ENCODE measurements around the gene SHC2. TPM values are rescaled to one million over a fixed set of nuclear protein-coding genes. Genes with fewer than 3 reads are reported as not detected.

The SHC2 gene
- total and polyA plus RNA-seq, 2 of the 13 experiments (the other 11 are each of a cell fraction or from before 2014, with no cell fraction given) = 9.0 to 18.3 TPM

DNA sequence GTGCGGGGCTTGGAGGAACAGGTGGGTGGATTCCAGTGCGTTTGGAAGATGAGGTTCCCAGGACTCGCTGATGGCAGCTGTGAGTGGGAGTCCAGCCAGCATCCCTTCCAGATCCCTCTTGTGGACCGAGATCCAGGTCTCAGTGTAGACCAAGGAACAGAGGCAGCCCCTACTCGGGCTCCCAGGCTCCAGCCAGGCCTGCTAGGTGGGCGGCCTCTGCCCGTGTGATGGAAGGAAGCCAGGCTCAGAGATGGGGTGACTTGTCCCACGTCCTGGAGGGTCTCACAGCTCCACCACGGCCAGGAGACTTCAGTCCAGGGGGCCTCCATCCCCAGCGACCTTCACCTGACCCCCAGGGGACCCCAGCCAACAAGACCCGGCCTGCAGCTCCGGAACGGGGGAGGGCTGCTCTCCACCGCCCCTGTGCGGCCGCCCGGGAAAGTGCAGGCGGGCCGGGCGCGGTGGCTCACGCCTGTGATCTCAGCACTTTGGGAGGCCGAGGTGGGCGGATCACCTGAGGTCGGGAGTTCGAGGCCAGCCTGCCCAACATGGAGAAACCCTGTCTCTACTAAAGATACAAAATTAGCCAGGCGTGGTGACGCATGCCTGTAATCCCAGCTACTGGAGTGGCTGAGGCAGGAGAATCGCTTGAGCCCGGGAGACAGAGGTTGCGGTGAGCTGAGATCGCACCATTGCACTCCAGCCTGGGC lies 34.7 kb upstream of the SHC2 start (continued):
- TF ChIP-seq KAT8 (CRISPR knock-in tag; IDR thresholded peaks at IDR 0.05) (0 out of 2 replicates have a peak, but pooled peaks have one; percentile 37), KDM1A (CRISPR knock-in tag; IDR thresholded peaks at IDR 0.05) (peak; percentile 94), PHF5A (CRISPR knock-in tag; IDR thresholded peaks at IDR 0.05; ENCODE audit: low read depth, unreplicated experiment) (peak; percentile 62), RARA (CRISPR knock-in tag; IDR thresholded peaks at IDR 0.05) (peak; percentile 57), KLF12 (CRISPR knock-in tag; IDR thresholded peaks at IDR 0.05; ENCODE audit: borderline replicate concordance) (no peak), RBM39 (IDR thresholded peaks at IDR 0.05; ENCODE audit: low read depth, low read length, poor library complexity, severe bottlenecking) (peak; percentile 27), ZBTB7B (CRISPR knock-in tag; IDR thresholded peaks at IDR 0.05) (peak; percentile 73; the same call in 1 of the 2 replicates)

DNA sequence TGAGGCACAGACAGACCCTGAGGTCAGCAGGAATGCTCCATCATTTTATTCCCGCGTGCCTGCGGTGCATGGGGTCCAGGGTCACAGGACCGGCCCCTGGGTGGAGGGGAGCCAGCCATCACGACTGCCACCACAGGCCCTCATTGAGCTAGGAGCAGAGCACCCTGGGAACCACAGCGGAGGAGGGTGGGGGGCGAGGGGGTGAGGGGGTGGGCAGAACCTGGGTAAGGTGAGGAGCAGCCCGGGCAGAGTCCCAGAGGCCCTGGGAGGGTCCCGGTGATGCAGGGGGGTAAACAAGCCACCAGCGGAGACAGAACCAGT lies 34.2 kb upstream of the SHC2 start:
- H3K27me3 ChIP-seq (ENCODE audit: control insufficient read depth in 1 of 2, insufficient read depth in 2 of 2, low read length in 2 of 2) = peaks cover 0 to 4% of the 10 kb centered on the region in 2 experiments; a peak in 2 of 5 replicates
- TF ChIP-seq ZNF772 (CRISPR knock-in tag; IDR thresholded peaks at IDR 0.05) (no peak), ZNF776 (CRISPR knock-in tag; IDR thresholded peaks at IDR 0.05) (0 out of 2 replicates have a peak, but pooled peaks have one; percentile 11)
- DNase-seq (ENCODE audit: low spot score) (no peak), FAIRE-seq (no peak), ATAC-seq (no peak)
- no peak overlapping the region for H3K27ac ChIP-seq (ENCODE audit: extremely low read length, insufficient read depth, low read length)
- intact Hi-C loops (cut with micrococcal nuclease; ENCODE audit: unreplicated experiment) (no loop called here), in situ Hi-C loops (cut with HindIII; ENCODE audit: extremely low pct_ligation_motif_present, low pct_unique_long_range_greater_than_20kb) (no loop called here)
- POLR2A ChIA-PET = interaction anchor here (2.6 kb wide), 1 partner anchor 12 kb away, joined by 23 read pairs; no protein-coding TSS in a partner anchor
- no TSS peak for BruUV-seq (replicated peaks)
- CTCF ChIA-PET (ENCODE audit: low intra/inter-chr PET ratio, low total read pairs) = interaction anchor here (0.6 to 1.5 kb wide), 2 partner anchors 13 to 16 kb away, joined by 3 to 5 read pairs; no protein-coding TSS in a partner anchor
- H3K36me3 ChIP-seq (replicated peaks in 1 of 2; ENCODE audit: control insufficient read depth in 1 of 2, insufficient read depth in 2 of 2, low read length in 2 of 2) = no peaks in the 10 kb centered on the region
- no peak overlapping the region for H3K9ac ChIP-seq (ENCODE audit: insufficient read depth, low read depth, low read length)
- 14% methylated on average over 10 of the region's 10 CpGs for WGBS (ENCODE audit: low lambda C conversion rate)
- H3K4me3 ChIP-seq (replicated peaks in 1 of 3; ENCODE audit: insufficient read depth in 1 of 3, low read depth in 2 of 3, low read length in 3 of 3) = peak overlapping the region in 1 of 3 experiments; percentile 46; a peak in 1 of 6 replicates
- peaks cover 57% of the 10 kb centered on the region for H3K4me1 ChIP-seq (ENCODE audit: insufficient read depth, low read length)
- H2AFZ ChIP-seq (ENCODE audit: low read length) = no peak overlapping the region
- H3K4me2 ChIP-seq (ENCODE audit: low read depth, low read length) = peak overlapping the region; percentile 55; the same call in 1 of the 2 replicates
- H3K79me2 ChIP-seq (ENCODE audit: insufficient read depth, low read length) = peaks cover 3% of the 10 kb centered on the region
- no peaks in the 10 kb centered on the region for H3K9me3 ChIP-seq (ENCODE audit: low read length)
- H4K20me1 ChIP-seq (ENCODE audit: insufficient read depth, low read length) = no peaks in the 10 kb centered on the region
